ENCODE measurements around the gene CYP1A2. TPM values are rescaled to one million over a fixed set of nuclear protein-coding genes. Genes with fewer than 3 reads are reported as not detected.
A peak's percentile ranks its signal among the peaks of the same experiment; 100 is the strongest.

The CYP1A2 gene
- polyA plus RNA-seq, 3 donors = not detected

GRCh38 chr15:74780523-74781430 lies 32.1 kb downstream of the CYP1A2 start:
- Histone ChIP-seq H3K4me1 (ENCODE audit: control insufficient read depth in 1 of 2, insufficient read depth in 2 of 2, low read length in 2 of 2) (peaks cover 84 to 89% of the 10 kb centered on the region in 2 donors), H3K9ac (ENCODE audit: insufficient read depth, low read length, poor library complexity, severe bottlenecking) (peak overlapping the region; percentile 70), H3K36me3 (replicated peaks in 1 of 2; ENCODE audit: control insufficient read depth in 1 of 2, insufficient read depth in 2 of 2, low read length in 2 of 2) (peaks cover 5 to 7% of the 10 kb centered on the region in 2 donors), H3K4me2 (replicated peaks; ENCODE audit: extremely low read depth, low read length, poor library complexity, severe bottlenecking) (peak overlapping the region; percentile 92), H3K4me3 (replicated peaks in 1 of 3; ENCODE audit: low read depth in 2 of 3, low read length in 3 of 3) (peak overlapping the region; percentile 42 to 100 (median 65)), H3K27ac (ENCODE audit: low read depth in 1 of 2, low read length in 2 of 2) (peak overlapping the region; percentile 92 to 95), H3K9me3 (replicated peaks in 1 of 2; ENCODE audit: control insufficient read depth in 1 of 2, insufficient read depth in 1 of 2, low read length in 2 of 2) (no peaks in the 10 kb centered on the region), H3K79me2 (ENCODE audit: insufficient read depth, low read length) (peaks cover 49% of the 10 kb centered on the region), H2AFZ (ENCODE audit: insufficient read depth, low read depth, low read length, poor library complexity, severe bottlenecking) (no peak overlapping the region), H3K27me3 (ENCODE audit: control insufficient read depth in 2 of 2, insufficient read depth in 2 of 2, low read length in 2 of 2) (no peaks in the 10 kb centered on the region), H4K20me1 (ENCODE audit: insufficient read depth, low read length) (peaks cover 12% of the 10 kb centered on the region)
- intact Hi-C loops (cut with micrococcal nuclease) = no loop called here
- peaks cover 81% of the 10 kb centered on the region for H3K4me1 Mint-ChIP-seq
- DNase-seq = peak; percentile 96 to 98 (median 98)
- WGBS (ENCODE audit: insufficient coverage) = 15% methylated on average over 16 of the region's 16 CpGs
- H3K36me3 Mint-ChIP-seq = peaks cover 18 to 23% of the 10 kb centered on the region in 2 donors
- peaks cover 0 to 3% (median 0%) of the 10 kb centered on the region in 7 donors for H3K9me3 Mint-ChIP-seq
- TF ChIP-seq CTCF (IDR thresholded peaks at IDR 0.05) = no peak
- H3K27me3 Mint-ChIP-seq (ENCODE audit: low read depth in 3 of 3) = peaks cover 0 to 3% (median 0%) of the 10 kb centered on the region in 3 donors
- peak overlapping the region; percentile 84 to 89 for H3K4me3 Mint-ChIP-seq
- peak overlapping the region; percentile 97 to 99 (median 98) for H3K27ac Mint-ChIP-seq

GRCh38 chr15:74781431-74782258 lies 33.0 kb downstream of the CYP1A2 start, which contains the start of gene CSK:
Gene CSK (plus strand): TSS chr15:74782080. CDS start chr15:74798298, 16,218 bp downstream.
- peaks cover 5 to 7% of the 10 kb centered on the region in 2 donors for H3K36me3 ChIP-seq (replicated peaks in 1 of 2; ENCODE audit: control insufficient read depth in 1 of 2, insufficient read depth in 2 of 2, low read length in 2 of 2)
- H3K9me3 Mint-ChIP-seq = peaks cover 0 to 3% (median 0%) of the 10 kb centered on the region in 7 donors
- DNase-seq = peak; percentile 73 to 84 (median 83)
- no peaks in the 10 kb centered on the region for H3K27me3 ChIP-seq (ENCODE audit: control insufficient read depth in 2 of 2, insufficient read depth in 2 of 2, low read length in 2 of 2)
- peak; percentile 70 for TF ChIP-seq CTCF (IDR thresholded peaks at IDR 0.05)
- H3K4me3 Mint-ChIP-seq = peak within 1 kb of the TSS; percentile 95 to 97
- H2AFZ ChIP-seq (ENCODE audit: insufficient read depth, low read depth, low read length, poor library complexity, severe bottlenecking) = no peak within 1 kb of the TSS
- under 1% methylated on average over 66 of the region's 74 CpGs for WGBS (ENCODE audit: insufficient coverage)
- peak within 1 kb of the TSS; percentile 93 for H3K4me2 ChIP-seq (replicated peaks; ENCODE audit: extremely low read depth, low read length, poor library complexity, severe bottlenecking)
- peak within 1 kb of the TSS; percentile 87 for H3K9ac ChIP-seq (ENCODE audit: insufficient read depth, low read length, poor library complexity, severe bottlenecking)
- intact Hi-C loops (cut with micrococcal nuclease) = no loop called here
- H3K27ac Mint-ChIP-seq = peak within 1 kb of the TSS; percentile 97 to 99 (median 99)
- H4K20me1 ChIP-seq (ENCODE audit: insufficient read depth, low read length) = peaks cover 12% of the 10 kb centered on the region
- peaks cover 57% of the 10 kb centered on the region for H3K79me2 ChIP-seq (ENCODE audit: insufficient read depth, low read length)
- peaks cover 0 to 3% (median 0%) of the 10 kb centered on the region in 3 donors for H3K27me3 Mint-ChIP-seq (ENCODE audit: low read depth in 3 of 3)
- peaks cover 19 to 26% of the 10 kb centered on the region in 2 donors for H3K36me3 Mint-ChIP-seq
- H3K9me3 ChIP-seq (replicated peaks in 1 of 2; ENCODE audit: control insufficient read depth in 1 of 2, insufficient read depth in 1 of 2, low read length in 2 of 2) = no peaks in the 10 kb centered on the region
- peak within 1 kb of the TSS; percentile 91 to 100 (median 92) for H3K4me3 ChIP-seq (replicated peaks in 1 of 3; ENCODE audit: low read depth in 2 of 3, low read length in 3 of 3)
- peaks cover 84 to 89% of the 10 kb centered on the region in 2 donors for H3K4me1 ChIP-seq (ENCODE audit: control insufficient read depth in 1 of 2, insufficient read depth in 2 of 2, low read length in 2 of 2)
- peaks cover 81% of the 10 kb centered on the region for H3K4me1 Mint-ChIP-seq
- peak within 1 kb of the TSS; percentile 96 to 97 for H3K27ac ChIP-seq (ENCODE audit: low read depth in 1 of 2, low read length in 2 of 2)

Measured in CD14-positive monocyte (primary cell).